Measurements from ENCODE around the gene SEMA6C. TPM values are rescaled to one million over a fixed set of nuclear protein-coding genes. Genes with fewer than 3 reads are reported as not detected.
A peak's percentile ranks its signal among the peaks of the same experiment; 100 is the strongest.
"Not testable (repeated sequence)": the region's sequence is repeated elsewhere in the genome, so short reads cannot be mapped to it uniquely, and the experiment has no call there.

The SEMA6C gene
- total and polyA plus RNA-seq, 11 donors = 16.4 to 97.1 (median 50.8) TPM

GRCh38 chr1:151192047-151192446 is 45.6 kb upstream of the SEMA6C start:
- H3K27ac ChIP-seq = no peak overlapping the region
- no peaks in the 10 kb centered on the region for H3K27me3 ChIP-seq
- H3K9me3 ChIP-seq = no peaks in the 10 kb centered on the region
- peaks cover 0 to 42% (median 18%) of the 10 kb centered on the region in 12 donors for H3K4me1 ChIP-seq
- no peaks in the 10 kb centered on the region for H3K36me3 ChIP-seq
- 76 to 86% (median 80%) methylated on average over 7 of the region's 7 CpGs for WGBS, 4 donors
- ATAC-seq (no peak), DNase-seq (peak in 1 of 5 donors; percentile 15)
- H3K4me3 ChIP-seq = no peak overlapping the region
- TF ChIP-seq, protein P1, sequence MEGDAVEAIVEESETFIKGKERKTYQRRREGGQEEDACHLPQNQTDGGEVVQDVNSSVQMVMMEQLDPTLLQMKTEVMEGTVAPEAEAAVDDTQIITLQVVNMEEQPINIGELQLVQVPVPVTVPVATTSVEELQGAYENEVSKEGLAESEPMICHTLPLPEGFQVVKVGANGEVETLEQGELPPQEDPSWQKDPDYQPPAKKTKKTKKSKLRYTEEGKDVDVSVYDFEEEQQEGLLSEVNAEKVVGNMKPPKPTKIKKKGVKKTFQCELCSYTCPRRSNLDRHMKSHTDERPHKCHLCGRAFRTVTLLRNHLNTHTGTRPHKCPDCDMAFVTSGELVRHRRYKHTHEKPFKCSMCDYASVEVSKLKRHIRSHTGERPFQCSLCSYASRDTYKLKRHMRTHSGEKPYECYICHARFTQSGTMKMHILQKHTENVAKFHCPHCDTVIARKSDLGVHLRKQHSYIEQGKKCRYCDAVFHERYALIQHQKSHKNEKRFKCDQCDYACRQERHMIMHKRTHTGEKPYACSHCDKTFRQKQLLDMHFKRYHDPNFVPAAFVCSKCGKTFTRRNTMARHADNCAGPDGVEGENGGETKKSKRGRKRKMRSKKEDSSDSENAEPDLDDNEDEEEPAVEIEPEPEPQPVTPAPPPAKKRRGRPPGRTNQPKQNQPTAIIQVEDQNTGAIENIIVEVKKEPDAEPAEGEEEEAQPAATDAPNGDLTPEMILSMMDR (IDR thresholded peaks at IDR 0.05) = no peak
- TF ChIP-seq POLR2A (IDR thresholded peaks at IDR 0.05) = no peak
- intact Hi-C loops (cut with DNase I) = loop anchor here in 5 of 10 donors (5.0 to 10.0 kb wide), 4 partner anchors 60 to 213 kb away; partner anchors contain the start of genes PSMD4 (in 2 of the 5) and RFX5 (in 1 of the 5)

GRCh38 chr1:151189637-151190445 is 43.4 kb upstream of the SEMA6C start, which contains the start of gene VPS72:
VPS72 (minus strand) TSS chr1:151190197; CDS start chr1:151190121, 76 bp downstream.
- Histone ChIP-seq H3K27ac (peak within 1 kb of the TSS; percentile 45 to 90 (median 80)), H3K4me3 (peak within 1 kb of the TSS; percentile 54 to 95 (median 82)), H3K36me3 (peaks cover 0 to 19% (median 11%) of the 10 kb centered on the region in 9 donors), H3K9me3 (no peaks in the 10 kb centered on the region), H3K4me1 (peaks cover 0 to 32% (median 18%) of the 10 kb centered on the region in 12 donors), H3K27me3 (no peaks in the 10 kb centered on the region)
- WGBS, 4 donors = 0 to 1% (median 1%) methylated on average over 42 of the region's 42 CpGs
- peak; percentile 86 to 90 (median 88) for DNase-seq
- intact Hi-C loops (cut with DNase I) = loop anchor here in 5 of 10 donors (5.0 to 10.0 kb wide), 5 partner anchors 45 to 215 kb away; partner anchors contain the start of genes PSMD4 (in 2 of the 5) and RFX5 (in 1 of the 5)
- ATAC-seq = peak; percentile 93 to 98 (median 98)
- peak in 1 of 2 donors; percentile 57 for TF ChIP-seq POLR2A (IDR thresholded peaks at IDR 0.05)
- TF ChIP-seq, protein P1 (IDR thresholded peaks at IDR 0.05) = peak in 3 of 12 donors; percentile 2 to 24 (median 7)

GRCh38 chr1:151188667-151189066 is 42.2 kb upstream of the SEMA6C start:
- peak overlapping the region in 9 of 12 donors; percentile 71 to 95 (median 85) for H3K4me3 ChIP-seq
- not testable (repeated sequence) for ATAC-seq, DNase-seq, H3K9me3 ChIP-seq, H3K27me3 ChIP-seq
- 77 to 81% (median 78%) methylated on average over 8 of the region's 8 CpGs for WGBS, 4 donors
- peak overlapping the region in 1 of 12 donors; percentile 17 for H3K27ac ChIP-seq
- intact Hi-C loops (cut with DNase I) = loop anchor here in 1 of 10 donors (10.0 kb wide), 1 partner anchor 46 kb away; no protein-coding TSS in a partner anchor
- H3K36me3 ChIP-seq = peaks cover 3 to 31% (median 23%) of the 10 kb centered on the region in 9 donors
- H3K4me1 ChIP-seq = peaks cover 0 to 32% (median 18%) of the 10 kb centered on the region in 12 donors

DNA sequence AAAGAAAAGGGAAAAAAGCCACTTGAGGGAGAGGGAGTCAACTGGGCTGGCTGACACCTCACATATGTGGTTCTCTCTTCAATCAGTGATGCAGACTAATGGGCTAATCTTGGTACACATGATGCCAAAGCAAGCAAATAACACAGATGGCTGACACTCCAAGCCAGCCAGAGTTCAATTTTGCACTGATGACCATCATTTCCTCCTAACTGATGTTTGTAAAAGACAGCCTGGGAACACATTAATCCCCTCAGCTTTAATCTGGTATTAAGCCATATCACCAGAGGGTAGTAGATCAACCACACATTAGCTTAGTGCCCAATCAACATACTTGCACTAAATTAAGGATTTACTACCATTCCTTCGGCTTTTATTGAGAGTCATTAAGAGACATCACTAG is 40.8 kb upstream of the SEMA6C start:
- peaks cover 0 to 32% (median 18%) of the 10 kb centered on the region in 12 donors for H3K4me1 ChIP-seq
- no peak overlapping the region for H3K4me3 ChIP-seq
- DNase-seq = no peak
- no peaks in the 10 kb centered on the region for H3K27me3 ChIP-seq
- 87 to 95% (median 92%) methylated on average over 1 of the region's 1 CpG for WGBS, 4 donors
- H3K27ac ChIP-seq = no peak overlapping the region
- H3K9me3 ChIP-seq = no peaks in the 10 kb centered on the region
- peaks cover 3 to 45% (median 38%) of the 10 kb centered on the region in 9 donors for H3K36me3 ChIP-seq
- TF ChIP-seq POLR2A (IDR thresholded peaks at IDR 0.05) = no peak
- TF ChIP-seq, protein P1 (IDR thresholded peaks at IDR 0.05) = no peak
- intact Hi-C loops (cut with DNase I) = loop anchor here in 1 of 10 donors (10.0 kb wide), 1 partner anchor 48 kb away; no protein-coding TSS in a partner anchor
- no peak for ATAC-seq
